H1 (cell line): ENCODE measurements around the gene CUEDC1. TPM values are rescaled to one million over a fixed set of nuclear protein-coding genes. Genes with fewer than 3 reads are reported as not detected.

Source experiments
- JUND ChIP-seq: IDR thresholded peaks from 2 replicates; pipeline ENCODE4 v1.6.1; 2011; ENCODE audit warnings: mild to moderate bottlenecking, improper control_type of control experiment, low read length
- polyA plus RNA-seq, 7 experiments: library from polyadenylated mRNA; depleted of rRNA in 3 of 7; stranded (reverse) in 5 of 7; unstranded in 2 of 7; fragments of >200 nt in 5 of 7; fragments of 200-250 nt in 2 of 7; gene quantifications; 1 replicate in 5 of 7; 2 replicates in 1 of 7; 4 replicates in 1 of 7; pipeline versions ENCODE4 v1.2.1 to v1.2.3, GENCODE V29; 2011 to 2013; ENCODE audit warnings: missing spikeins in 2 of 7, mixed read lengths in 2 of 7
- total RNA-seq: library from RNA; stranded (reverse); fragmentation: NEBNext Ultra II Directional; extraction: Animal tissue kit (Norgen Biotek cat#: 25700); gene quantifications from 2 replicates; pipeline ENCODE4 v1.2.1, GENCODE V29; 2021

Gene CUEDC1
- total and polyA plus RNA-seq, 2 of the 8 experiments (the other 6 are each of a cell fraction or from before 2014, with no cell fraction given), result 4.0 to 10.7 TPM

DNA sequence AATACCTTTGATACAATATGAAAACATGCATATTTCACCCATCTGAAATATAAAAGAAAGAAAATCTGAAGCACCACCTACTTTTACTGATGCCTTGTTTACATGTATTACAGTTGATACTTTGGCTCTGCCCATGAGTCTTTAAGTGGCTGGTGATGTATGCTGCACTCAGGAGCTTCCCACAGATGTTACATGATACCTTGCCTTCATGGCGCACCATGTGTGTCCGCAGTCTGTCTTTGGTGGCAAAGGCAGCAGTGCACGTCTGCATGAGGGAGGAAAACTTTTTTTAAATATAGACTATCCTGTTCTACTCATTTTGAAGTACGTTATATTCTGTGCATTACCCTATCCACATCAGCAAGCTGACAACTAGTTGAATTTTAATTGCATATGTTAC is 25.3 kb upstream of the CUEDC1 start (continued):
- TF ChIP-seq JUND, result no peak
